GM10266 (cell line): ENCODE results near the gene RAB26.

Source experiments
- DNase-seq: peaks from one replicate; pipeline ENCODE4 v3.0.0; 2012; ENCODE audit errors: extremely low spot score
- CTCF ChIP-seq: IDR thresholded peaks from 2 replicates; pipeline ENCODE4 v1.5.1; 2012; ENCODE audit warnings: mild to moderate bottlenecking, low read depth; ENCODE audit not compliant: control insufficient read depth, insufficient read depth; ENCODE audit errors: missing control alignments

RAB26 gene

GRCh38 chr16:2147378-2147777 lies 1.0 kb upstream of the RAB26 start:
- no peak for TF ChIP-seq CTCF
- DNase-seq: no peak

GRCh38 chr16:2148714-2149629 lies 547 bp downstream of the RAB26 start:
- no peak for DNase-seq
- peak; percentile 28 for TF ChIP-seq CTCF

- DNase-seq: no peak
- TF ChIP-seq CTCF: no peak
Measured at GRCh38 chr16:2149630-2150417, 1.4 kb downstream of the RAB26 start.

GRCh38 chr16:2150418-2151187 lies 2.2 kb downstream of the RAB26 start:
- no peak for TF ChIP-seq CTCF
- no peak for DNase-seq

- no peak for DNase-seq
- no peak for TF ChIP-seq CTCF
Measured at GRCh38 chr16:2151188-2152091, 3.0 kb downstream of the RAB26 start.
